Peyer's patch (tissue), 4 donors: ENCODE measurements around the gene ACOX2. TPM values are rescaled to one million over a fixed set of nuclear protein-coding genes. Genes with fewer than 3 reads are reported as not detected.

Source experiments
- DNase-seq, 3 donors: peaks; one replicate each; pipeline ENCODE4 v3.0.0-alpha.2; 2017 to 2019
- H3K27ac ChIP-seq, 4 donors: fragments of 200-600 bp; sonication (generic); one replicate each; pipeline ENCODE4 v1.5.1; 2016 to 2019
- H3K27me3 ChIP-seq, 2 donors: fragments of 200-600 bp; sonication (generic); one replicate each; pipeline ENCODE4 v1.5.1; 2019
- H3K36me3 ChIP-seq, 3 donors: fragments of 200-600 bp; sonication (generic); one replicate each; pipeline ENCODE4 v1.5.1; 2016 to 2019
- H3K4me1 ChIP-seq, 4 donors: fragments of 200-600 bp; sonication (generic); one replicate each; pipeline ENCODE4 v1.5.1; 2016 to 2019
- H3K4me3 ChIP-seq, 4 donors: fragments of 200-600 bp; sonication (generic); 1 replicate in 3 of 4; 2 replicates in 1 of 4; pipeline ENCODE4 v1.5.1; 2016 to 2019; ENCODE audit warnings: mild to moderate bottlenecking in 1 of 4
- H3K9me3 ChIP-seq, 4 donors: fragments of 200-600 bp; sonication (generic); one replicate each; pipeline ENCODE4 v1.5.1; 2016 to 2019; ENCODE audit warnings: mild to moderate bottlenecking in 1 of 4
- POLR2A ChIP-seq, 2 donors: fragments of 450-650 bp; IDR thresholded peaks; one replicate each; pipeline ENCODE4 v1.5.1; 2017; ENCODE audit warnings: antibody characterized with exemption in 2 of 2, mild to moderate bottlenecking in 2 of 2, moderate library complexity in 2 of 2
- total RNA-seq, 4 donors: library from RNA; depleted of rRNA; stranded (reverse); fragments of >200 nt; gene quantifications; one replicate each; pipeline ENCODE4 v1.1.0, GENCODE V29; 2016
- TF ChIP-seq, protein P1 (sequence below), 6 experiments: fragments of 450-650 bp in 4 of 6; fragments of 200-600 bp in 2 of 6; sonication (generic) in 1 of 6; IDR thresholded peaks; one replicate each; pipeline ENCODE4 v1.5.1; 2017 to 2019; ENCODE audit warnings: antibody characterized with exemption in 6 of 6, mild to moderate bottlenecking in 3 of 6, moderate library complexity in 1 of 6

The ACOX2 gene
- total RNA-seq, 4 donors from 2014 or later: 54.5 to 162 (median 142) TPM

DNA sequence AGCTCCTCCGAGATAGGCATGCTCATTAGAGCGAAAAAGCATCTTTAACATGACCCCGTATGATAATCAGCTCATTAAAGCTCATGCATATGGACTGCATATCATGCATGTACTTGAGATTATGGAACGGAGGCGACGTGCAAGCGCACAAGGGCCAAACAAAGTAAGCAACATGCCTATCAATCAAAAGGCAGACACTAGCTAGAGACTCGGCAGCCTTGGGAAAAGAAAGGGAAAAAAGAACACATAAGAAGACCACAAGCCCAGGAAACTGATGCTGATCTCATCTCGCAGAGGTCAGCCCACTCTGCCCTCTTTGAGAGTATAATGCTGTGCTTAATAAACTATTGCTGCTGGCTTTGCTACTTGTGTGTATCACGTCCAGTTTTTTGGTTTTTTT, 2.6 kb upstream of the ACOX2 start:
- Histone ChIP-seq H3K27me3 (no peaks in the 10 kb centered on the region), H3K4me3 (no peak overlapping the region), H3K9me3 (no peaks in the 10 kb centered on the region), H3K27ac (no peak overlapping the region), H3K36me3 (peaks cover 0 to 3% (median 0%) of the 10 kb centered on the region in 3 donors), H3K4me1 (peaks cover 0 to 37% (median 2%) of the 10 kb centered on the region in 4 donors)
- TF ChIP-seq, protein P1, sequence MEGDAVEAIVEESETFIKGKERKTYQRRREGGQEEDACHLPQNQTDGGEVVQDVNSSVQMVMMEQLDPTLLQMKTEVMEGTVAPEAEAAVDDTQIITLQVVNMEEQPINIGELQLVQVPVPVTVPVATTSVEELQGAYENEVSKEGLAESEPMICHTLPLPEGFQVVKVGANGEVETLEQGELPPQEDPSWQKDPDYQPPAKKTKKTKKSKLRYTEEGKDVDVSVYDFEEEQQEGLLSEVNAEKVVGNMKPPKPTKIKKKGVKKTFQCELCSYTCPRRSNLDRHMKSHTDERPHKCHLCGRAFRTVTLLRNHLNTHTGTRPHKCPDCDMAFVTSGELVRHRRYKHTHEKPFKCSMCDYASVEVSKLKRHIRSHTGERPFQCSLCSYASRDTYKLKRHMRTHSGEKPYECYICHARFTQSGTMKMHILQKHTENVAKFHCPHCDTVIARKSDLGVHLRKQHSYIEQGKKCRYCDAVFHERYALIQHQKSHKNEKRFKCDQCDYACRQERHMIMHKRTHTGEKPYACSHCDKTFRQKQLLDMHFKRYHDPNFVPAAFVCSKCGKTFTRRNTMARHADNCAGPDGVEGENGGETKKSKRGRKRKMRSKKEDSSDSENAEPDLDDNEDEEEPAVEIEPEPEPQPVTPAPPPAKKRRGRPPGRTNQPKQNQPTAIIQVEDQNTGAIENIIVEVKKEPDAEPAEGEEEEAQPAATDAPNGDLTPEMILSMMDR (IDR thresholded peaks at IDR 0.05): no peak
- no peak for TF ChIP-seq POLR2A (IDR thresholded peaks at IDR 0.05)
- DNase-seq: no peak

DNA sequence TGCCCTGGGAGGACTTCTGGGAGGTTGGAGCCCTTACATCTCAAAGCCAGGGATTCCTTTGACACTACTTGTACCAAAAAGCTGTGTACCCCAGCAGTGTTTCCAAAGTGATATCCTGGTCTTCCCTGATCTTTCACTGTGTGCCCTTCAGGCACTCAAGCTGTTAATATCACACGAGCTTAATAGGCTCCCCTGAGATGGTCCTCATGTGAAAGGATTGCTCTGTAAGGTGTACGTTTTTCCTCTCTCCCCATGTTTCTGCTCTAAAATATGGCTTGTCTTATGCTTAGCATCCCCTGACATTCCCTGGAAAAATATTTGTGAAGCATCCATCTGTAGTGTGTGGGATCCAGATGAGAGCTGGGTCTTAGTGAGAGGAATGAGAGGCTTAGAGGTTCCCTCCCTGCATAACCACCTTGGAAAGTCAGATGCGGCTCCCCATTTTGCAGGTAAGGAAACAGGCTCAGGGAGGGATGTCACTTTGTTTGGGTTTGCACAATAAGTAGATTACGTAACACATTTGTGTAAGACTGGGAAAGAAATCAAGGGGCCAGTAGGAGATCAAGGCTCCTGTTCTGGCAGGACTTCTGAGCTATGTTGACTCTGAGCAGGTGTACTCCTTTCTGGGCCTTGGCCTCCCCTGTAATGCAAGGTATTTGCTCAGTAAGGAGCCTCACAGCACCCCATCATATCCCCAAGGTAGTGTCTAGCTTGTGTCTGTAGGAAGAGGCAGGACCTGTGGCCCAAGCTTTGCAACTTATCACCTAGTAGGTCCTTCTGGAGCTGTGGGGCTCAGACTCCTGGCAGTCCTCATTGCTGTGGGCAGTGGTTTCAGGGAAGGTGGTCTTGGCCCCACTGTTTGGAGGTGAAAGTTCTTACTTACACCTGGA, 667 bp upstream of the ACOX2 start:
- peaks cover 0 to 47% (median 5%) of the 10 kb centered on the region in 4 donors for H3K4me1 ChIP-seq
- H3K27ac ChIP-seq: peak overlapping the region; percentile 46 to 91 (median 81)
- peak overlapping the region in 2 of 4 donors; percentile 49 for H3K4me3 ChIP-seq
- no peaks in the 10 kb centered on the region for H3K9me3 ChIP-seq
- no peak for DNase-seq
- TF ChIP-seq, protein P1 (IDR thresholded peaks at IDR 0.05): no peak
- TF ChIP-seq POLR2A (IDR thresholded peaks at IDR 0.05): no peak
- no peaks in the 10 kb centered on the region for H3K27me3 ChIP-seq
- peaks cover 0 to 21% (median 0%) of the 10 kb centered on the region in 3 donors for H3K36me3 ChIP-seq

DNA sequence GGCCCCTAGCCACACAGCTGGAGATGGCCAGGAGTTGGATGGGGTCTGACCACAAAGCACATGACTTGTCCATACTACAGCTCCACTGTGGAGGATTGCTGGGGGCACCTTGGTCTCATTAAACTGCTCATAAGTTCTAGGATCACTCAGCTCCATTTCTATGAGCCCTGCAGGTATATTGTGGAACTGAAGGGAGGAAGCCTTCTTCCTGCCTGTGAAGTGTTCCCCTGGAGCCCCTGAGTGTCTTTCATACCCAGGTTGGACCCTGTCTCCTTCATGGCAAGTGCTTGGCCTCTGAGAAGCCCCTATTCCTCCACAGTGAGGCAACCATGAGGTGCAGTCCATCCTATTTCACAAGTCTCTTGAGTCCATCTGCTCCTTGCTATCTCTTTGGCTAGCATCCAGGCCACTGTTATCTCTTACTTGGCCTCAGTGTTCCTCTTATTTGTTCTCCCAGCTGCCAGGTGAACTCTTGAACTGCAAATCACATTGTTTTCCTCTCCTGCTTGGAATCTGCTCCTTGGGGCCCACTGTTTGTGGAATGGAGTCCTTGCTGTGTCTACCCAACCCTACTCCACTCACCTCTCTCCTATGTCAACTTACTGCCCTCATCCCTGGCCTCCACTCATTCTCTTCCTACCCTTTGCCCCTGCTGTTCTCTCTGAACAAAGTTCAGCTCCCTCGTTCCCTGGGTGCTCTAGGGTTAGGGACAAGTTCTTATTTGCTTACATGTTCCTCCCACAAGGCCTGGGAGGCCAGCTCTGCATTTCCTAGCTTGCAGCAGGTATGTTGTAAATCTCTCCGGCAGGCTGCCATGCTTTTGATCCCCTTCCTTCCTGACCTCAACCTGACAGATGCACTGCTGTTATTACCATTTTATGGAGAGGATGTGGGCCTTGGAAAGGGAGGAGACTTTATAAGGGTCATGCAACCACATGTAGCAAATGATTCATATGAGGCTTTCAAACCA, 1.2 kb downstream of the ACOX2 start:
- Histone ChIP-seq H3K36me3 (peaks cover 0 to 31% (median 0%) of the 10 kb centered on the region in 3 donors), H3K9me3 (no peaks in the 10 kb centered on the region), H3K4me1 (peaks cover 0 to 54% (median 6%) of the 10 kb centered on the region in 4 donors), H3K27ac (peak overlapping the region in 3 of 4 donors; percentile 71 to 91 (median 91)), H3K4me3 (peak overlapping the region in 2 of 4 donors; percentile 49), H3K27me3 (no peaks in the 10 kb centered on the region)
- TF ChIP-seq POLR2A (IDR thresholded peaks at IDR 0.05): no peak
- TF ChIP-seq, protein P1 (IDR thresholded peaks at IDR 0.05): peak in 2 of 6 experiments; percentile 15 to 23
- DNase-seq: peak in 2 of 3 donors; percentile 84 to 85

DNA sequence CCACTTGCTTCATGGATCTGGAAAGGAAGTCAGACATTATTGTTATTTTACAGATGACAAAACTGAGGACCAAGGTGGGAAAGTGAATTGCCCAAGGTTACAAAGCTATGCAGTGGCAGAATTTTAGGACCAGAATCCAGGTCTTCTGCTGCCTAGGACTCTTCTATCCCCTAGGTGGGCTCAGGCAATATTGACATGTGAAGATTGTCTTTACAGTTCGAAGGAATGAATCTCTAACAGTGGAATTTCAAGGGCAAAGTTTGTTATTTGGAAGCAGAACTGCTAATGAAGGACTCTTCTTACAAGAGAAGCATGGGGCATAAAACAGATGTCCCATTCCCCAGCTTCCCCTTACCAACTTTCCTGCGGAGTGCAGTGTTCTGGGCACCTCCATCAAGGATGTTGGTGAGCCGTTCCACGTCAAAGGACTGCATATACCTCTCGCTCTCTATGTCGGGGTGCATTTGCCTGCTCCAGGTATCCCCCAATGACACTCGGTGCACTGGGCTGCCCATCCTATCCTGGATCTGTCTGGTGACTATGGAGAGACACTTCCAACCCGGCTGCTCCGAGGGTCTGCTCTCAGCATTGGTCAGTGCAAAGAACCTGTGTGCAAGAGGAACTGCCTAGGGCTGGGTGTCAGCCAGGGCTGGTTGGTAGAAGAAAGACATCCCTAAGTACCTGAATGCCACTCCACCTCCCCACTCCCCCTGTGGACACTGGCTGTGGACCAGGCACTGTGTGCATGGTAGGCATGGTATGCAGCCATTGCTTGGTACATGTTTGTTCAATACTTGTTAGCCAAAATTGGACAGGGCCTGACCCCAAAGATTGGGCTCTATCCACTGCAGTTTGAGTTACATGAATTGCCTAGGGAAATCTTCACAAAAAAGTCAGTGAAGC, 2.1 kb downstream of the ACOX2 start:
- no peak for TF ChIP-seq POLR2A (IDR thresholded peaks at IDR 0.05)
- TF ChIP-seq, protein P1 (IDR thresholded peaks at IDR 0.05): no peak
- no peaks in the 10 kb centered on the region for H3K27me3 ChIP-seq
- DNase-seq: no peak
- H3K4me1 ChIP-seq: peaks cover 0 to 54% (median 6%) of the 10 kb centered on the region in 4 donors
- peak overlapping the region in 2 of 4 donors; percentile 53 to 91 for H3K27ac ChIP-seq
- H3K4me3 ChIP-seq: no peak overlapping the region
- no peaks in the 10 kb centered on the region for H3K9me3 ChIP-seq
- peaks cover 0 to 40% (median 0%) of the 10 kb centered on the region in 3 donors for H3K36me3 ChIP-seq
